Measurements from ENCODE around the gene IGSF8.
"Not testable (repeated sequence)": the region's sequence is repeated elsewhere in the genome, so short reads cannot be mapped to it uniquely, and the experiment has no call there.

Gene IGSF8

DNA sequence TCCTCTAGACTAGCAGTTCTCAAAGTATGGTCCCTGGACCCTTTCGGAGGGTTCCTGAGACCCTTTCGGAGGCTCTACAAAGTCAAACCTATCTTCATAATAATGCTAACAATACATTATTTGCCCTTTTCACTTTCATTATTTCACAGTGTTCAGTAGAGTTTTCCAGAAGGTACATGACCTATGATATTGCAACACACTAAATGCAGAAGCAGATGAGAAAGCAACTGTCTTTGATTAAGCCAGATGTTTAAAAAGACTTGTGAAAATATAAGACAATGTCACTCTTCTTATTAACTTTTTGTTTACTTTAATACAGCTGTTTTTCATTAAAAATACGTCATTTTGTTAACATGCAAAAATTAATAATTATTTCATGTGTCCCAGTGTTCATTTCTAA, 34.3 kb downstream of the IGSF8 start:
- DNase-seq = no peak

DNA sequence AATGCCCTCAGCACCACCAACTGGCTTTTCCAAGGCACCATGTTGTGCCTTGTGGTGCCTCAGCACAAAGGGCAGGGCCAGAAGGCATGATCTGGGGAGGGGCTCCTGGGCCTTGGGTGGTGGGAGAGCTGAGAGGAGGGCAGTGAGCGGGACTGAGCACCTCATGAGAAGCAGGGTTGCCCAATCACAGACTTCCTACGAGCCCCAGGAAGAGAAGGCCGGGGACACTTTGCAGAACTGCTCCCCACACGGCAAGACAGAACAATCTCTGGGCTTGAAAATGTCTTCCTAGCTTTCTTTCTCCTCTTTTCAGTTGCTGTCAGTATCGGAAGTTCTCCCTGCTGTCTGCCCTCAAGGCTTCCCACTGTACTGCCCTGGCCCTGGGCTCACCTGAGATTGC, 35.2 kb downstream of the IGSF8 start:
- DNase-seq = no peak

DNA sequence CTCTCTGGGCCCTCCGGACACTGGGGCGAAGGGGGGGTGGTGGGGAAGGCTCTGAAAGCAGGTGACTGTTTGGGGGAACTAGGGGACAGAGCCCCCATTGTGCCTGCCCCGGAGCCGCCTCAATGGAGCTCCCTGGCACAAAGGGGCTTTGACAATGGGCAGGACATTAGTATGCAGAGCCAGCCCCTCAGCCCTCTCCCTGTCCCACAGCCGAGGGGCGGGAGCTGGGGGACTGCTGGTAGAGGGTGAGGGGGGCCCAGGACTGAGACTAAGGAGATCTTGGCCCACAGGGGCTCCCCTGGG, 36.2 kb downstream of the IGSF8 start:
- no peak for DNase-seq

DNA sequence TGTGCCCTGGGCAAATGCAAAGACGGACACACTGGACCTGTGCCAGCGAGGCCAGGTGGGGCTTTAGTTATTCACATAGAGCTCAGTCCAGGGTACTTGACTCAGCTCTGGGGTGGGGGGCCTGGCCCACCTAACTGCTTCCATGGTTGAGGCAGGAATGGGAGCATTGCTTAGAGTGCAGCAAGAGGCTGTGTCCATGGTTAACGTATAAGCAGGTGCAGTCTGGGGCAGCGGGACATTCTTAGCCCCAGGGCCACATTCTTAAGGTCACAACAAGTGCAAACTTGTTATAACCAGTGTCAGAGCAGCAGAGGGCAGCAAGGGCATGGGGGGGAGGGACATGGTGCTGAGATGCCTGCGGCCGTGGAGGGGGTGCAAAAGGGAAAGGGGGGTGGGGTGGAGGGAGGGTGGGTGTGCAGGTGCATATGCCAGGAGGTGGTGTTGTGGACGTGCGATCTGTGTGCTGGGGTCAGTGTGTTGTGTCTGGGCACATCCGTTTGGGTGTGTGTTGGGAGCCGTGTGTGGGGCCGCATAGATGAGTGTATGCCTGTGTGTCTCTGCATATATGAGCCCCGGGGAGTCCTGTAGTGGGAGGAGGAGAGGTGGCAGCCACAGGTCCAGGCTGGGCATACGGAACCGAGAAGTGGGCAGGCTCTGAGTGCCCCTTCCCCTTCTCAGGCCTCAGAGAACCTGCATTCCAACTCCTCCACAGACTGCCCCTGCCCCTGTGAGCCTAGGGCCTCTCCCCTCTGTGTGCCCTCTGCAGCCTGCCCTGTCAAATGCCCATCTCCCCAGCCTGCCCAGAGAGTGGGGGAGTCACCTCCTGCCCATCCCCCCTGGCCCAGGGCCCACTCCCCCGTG, 36.8 kb downstream of the IGSF8 start:
- no peak for DNase-seq

DNA sequence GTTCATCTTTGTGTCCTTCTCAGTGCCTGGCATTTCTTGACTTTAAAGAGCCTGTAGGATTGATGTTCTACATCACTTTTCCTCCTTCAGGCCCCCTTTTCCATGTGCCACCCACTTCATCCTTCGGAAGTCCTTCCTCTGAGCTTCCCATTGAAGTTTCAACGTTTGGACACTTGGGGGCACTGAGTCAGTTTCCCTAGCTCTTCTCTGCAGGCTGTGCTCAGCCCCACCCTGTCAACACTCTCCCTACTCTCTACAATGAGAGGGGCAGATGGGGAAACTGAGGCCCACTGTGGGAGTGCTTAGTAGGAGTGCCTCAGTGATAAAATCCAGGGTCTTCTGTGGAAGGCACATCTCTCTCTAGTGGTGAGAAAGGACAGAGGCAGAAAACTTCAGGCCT, 40.3 kb downstream of the IGSF8 start:
- no peak for DNase-seq

DNA sequence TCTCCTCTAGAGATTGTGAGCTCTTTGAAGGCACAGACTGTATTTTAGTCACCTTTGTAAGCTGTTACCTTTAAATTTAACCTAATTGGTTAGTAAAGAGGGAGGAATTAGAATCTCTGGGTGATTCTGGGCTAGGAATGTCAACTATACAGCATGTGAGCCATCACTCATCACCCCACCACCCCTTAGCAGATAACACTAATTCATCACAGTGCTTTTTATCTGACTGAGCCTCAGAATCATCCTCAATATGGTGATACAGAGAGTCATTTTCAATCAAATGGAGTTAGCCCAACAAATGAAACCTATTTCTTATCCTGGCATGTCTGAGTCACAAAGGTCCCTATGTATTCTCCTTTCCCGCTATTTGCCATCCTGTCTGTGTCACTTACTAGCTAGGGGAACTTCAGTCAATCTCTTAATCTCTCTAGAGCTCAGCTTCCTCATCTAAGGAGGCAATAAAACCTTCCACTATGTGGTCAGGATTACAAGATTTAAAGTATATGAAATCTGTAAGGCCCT, 41.7 kb downstream of the IGSF8 start:
- no peak for DNase-seq

DNA sequence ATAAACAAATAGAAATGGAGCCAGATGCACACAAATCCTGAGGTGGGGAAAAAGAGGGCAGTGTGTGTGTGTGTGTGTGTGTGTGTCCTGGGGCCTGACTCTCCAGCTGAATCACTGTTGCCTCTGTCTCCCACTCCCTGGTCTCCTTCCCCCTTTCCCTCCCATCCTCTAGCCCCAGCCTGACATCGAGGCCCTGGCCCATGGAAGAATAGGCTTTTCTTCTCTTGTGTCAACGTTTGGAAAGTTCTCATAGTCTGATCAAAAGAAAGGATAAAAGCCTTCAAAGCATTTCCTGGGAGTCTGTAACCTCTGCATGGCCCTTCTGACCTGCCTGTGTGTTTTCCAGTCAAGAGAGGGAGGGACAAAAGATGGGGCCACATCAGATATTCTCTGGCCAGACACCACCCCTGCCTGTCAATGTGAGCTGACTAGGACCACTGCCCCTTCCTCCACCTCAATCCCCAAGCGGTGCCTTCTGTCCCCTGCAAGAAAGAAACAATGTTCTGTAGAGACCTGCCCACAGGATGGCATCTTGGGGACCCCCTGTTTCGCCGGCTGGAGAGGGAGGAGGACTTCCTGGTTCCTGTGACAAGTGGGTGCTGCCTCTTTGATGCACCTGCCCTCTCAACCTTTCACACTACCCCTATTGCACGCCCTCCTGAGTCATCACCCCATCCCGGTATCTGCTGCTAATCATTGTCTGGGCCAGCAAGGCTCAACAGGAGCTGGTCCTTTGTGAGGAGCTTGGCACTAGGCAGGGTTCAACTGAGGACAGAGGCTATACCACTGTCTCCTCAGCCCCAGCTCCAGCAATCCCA, 44.7 kb downstream of the IGSF8 start:
- no peak for DNase-seq

DNA sequence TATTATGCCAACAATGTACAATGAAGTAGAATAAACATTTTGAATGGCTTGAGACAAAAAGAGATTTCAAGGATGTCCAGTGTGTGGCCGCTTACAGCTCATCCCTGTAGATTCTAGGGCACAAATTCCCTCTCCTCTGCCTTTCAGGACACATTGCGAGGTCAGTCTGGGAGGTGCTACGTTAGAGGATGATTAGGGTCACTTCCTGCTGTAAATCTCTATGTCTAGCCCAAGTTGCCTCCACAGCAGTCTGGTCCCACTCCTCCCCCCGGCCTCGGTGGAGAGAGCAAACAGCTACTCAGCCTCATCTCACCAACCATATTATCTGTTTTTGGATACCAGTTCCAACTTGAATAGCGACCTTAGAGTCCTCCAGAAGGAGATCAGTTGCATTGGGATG, 45.5 kb downstream of the IGSF8 start:
- no peak for DNase-seq

DNA sequence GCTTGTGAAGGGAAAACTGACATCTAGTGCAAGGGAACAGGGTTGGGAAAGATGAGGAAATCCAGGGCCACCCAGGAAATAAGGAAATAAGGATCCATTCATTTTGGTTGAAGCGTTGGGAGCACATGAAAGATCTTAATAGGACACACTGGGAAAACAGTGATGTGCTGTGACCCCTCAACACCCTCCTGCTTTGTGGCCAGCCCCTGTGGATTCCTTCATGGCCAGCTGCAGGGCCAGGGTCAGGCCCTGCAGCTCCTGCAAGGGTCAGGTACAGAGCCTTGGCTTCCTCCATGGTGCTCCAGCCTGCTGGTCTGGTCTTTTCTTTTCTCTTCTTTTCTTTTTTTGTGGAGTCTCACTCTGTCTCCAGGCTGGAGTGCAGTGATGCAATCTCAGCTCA, 47.8 kb downstream of the IGSF8 start:
- no peak for DNase-seq

DNA sequence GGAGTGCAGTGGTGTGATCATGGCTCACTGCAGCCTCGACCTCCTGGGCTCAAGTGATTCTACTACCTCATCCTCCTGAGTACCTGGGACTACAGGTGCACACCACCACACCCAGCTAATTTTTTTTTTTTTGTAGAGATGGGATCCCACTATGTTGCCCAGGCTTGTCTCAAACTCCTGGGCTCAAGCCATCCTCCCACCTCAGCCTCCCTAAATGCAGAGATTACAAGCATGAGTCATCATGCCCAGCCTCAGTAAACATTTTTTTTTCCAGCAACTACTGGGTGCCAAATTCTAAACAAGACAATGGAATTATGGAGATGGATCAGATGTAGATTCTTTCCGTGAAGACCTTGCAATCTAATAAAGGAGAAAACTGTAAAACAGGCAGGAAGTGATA, 48.2 kb downstream of the IGSF8 start:
- DNase-seq = not testable (repeated sequence)

DNA sequence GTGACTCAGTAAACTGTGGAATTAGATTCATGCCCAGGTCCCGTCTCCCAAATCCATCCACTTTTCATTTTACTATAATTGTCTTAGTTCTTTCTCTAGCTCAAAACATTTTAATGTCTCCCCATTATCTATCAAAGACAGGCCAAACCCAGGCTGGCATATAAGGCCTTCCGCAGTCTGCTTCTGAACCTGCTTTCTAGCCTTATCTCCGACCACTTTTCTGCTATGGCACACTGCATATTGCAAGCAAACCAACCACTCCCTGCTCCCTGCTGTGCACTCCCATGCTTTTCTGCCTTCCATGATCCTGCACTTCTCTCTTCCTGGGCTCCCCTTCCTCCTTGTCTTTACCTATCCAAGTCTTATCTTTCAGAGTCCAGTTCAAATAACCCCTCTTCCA, 49.3 kb downstream of the IGSF8 start:
- no peak for DNase-seq

DNA sequence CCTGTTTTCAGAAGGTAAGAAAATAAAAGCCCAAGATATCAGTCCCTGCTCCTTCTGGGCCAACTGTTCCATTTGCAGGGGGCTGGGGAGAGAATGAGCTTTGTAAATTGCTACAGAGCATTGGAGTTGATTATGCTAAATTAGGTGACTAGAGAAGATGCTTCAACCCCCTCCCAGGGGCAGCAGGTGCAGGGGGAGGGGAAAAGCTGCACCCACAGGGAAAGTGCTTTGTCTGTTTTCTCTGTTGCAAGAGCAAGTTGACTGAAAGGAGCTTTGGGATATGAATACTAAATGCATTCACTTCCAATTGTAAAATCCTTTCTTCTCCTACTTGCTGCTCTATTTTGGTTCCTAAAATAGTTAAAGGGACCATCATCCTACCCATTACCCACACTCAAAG, 50.1 kb downstream of the IGSF8 start:
- no peak for DNase-seq

DNA sequence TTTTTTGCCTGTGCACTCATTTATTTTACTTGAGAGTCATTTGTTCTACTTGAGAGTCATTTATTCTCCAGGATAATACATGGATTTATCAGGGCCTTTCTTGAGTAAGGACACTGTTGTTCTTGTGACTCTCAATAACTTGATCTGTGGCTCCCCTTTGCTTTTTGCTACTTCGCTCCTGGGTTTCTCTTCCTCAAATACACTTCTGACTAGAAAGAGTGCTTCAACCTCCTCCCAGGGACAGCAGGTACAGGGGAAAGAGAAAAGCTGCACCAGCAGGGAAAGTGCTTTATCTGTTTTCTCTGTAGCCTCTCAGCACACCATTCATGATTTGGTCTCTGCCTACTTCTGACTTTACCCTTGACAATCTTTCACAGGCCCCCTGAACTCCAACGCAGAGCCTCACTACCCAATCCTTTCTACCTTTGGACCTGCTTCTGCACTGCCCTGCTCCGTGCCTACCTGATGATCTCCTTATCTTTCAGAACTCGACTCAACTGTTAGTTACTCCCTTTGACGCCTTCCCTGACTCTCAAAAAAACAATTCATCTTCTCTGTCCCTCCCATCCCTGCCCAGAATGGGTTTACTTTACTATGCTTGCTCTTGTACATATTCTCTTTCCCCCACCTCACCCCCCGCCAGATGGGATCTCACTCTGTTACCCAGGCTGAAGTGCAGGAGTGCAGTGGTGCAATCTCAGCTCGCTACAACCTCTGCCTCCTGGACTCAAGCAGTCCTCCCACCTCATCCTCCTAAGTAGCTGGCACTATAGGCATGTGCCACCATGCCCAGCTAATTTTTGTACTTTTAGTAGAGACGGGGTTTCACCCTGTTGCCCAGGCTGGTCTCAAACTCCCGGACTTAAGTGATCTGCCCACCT, 51.1 kb downstream of the IGSF8 start:
- DNase-seq = no peak

DNA sequence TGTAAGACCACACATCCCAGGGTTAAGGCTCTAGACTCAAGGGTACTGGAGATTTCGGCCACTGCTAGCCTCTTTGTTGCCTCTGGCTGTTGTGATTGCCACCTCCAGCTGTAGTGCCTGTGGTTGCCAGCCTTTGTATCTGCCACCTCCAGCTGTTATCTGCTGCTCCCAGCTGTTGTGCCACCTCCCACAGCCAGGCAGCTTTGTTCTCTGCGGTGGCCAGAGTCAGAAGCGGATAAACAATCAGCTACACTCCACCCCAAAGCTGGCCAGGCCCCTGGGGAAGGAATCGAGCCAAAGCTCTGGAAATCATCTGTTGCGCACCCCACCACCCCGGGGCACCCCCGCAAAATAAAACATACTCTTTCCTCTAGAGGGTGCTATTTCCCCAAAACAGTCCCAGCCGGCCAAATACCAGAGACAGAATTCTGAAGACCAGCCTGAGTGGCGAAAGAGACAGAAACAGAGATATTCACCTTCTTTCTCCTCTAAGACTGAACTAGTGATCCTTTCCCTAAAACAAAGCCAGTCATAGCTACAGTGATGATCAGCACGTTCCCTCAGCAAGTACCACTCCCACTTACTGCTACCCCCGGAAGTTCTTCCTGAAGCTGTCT, 51.8 kb downstream of the IGSF8 start:
- peak in 1 of 2 donors; percentile 32 for DNase-seq

DNA sequence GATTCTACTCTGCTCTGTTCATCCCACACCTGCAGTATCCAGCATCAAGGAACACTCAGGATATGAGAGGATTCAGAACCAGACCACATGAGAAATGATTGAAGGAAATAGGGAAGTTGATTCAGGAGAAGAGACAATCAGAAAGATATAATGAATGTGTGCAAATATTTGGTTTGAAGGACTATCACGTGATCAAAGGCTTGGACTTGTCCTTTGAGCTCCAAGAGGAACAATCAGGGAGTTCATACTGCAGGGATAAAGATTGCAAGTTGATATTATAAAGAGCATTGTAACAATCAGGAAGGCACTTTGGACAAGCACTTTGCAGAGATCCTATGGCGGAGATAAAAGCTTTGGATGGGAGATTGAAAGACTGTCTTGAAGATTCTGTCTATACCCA, 52.8 kb downstream of the IGSF8 start:
- no peak for DNase-seq

DNA sequence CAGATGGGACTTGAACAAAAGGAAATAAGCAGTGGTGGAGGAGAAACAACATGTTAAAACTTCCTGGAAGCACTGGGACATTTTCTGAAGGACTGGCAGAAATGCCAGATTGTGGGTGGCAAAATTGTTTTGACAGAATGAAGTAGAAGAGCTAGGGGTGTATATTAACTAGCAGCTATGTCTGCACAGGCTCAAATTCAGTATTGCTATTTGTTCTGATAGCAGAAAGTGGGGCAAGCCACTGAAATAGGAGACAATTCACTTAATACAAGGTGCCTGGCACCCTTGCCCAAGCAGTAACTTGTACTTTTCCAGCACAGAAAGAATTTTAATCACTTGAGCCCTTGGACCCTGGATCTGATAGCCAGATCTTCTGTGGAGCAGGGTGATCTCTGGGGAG, 54.9 kb downstream of the IGSF8 start:
- DNase-seq = no peak

Data from stimulated activated CD4-positive, alpha-beta T cell treated with anti-CD3 and anti-CD28 coated beads, Interleukin-2, amount 100 ng/mL, for 48 hours (primary cell).